ENCODE results near the gene FRMD3. TPM values are rescaled to one million over a fixed set of nuclear protein-coding genes. Genes with fewer than 3 reads are reported as not detected.

The FRMD3 gene
- polyA plus RNA-seq, 1 donor from 2014 or later = 13.0 TPM

- Histone ChIP-seq H4K20me1 (ENCODE audit: insufficient read depth) (no peaks in the 10 kb centered on the region), H3K27ac (ENCODE audit: low read length) (no peak overlapping the region), H3F3A (ENCODE audit: insufficient read depth, low read length, poor library complexity, severe bottlenecking) (no peaks in the 10 kb centered on the region), H3K4me2 (ENCODE audit: low read length) (no peak overlapping the region), H3K36me3 (ENCODE audit: insufficient read depth, low read length) (no peaks in the 10 kb centered on the region), H3K27me3 (ENCODE audit: insufficient read depth, low read depth, low read length) (no peaks in the 10 kb centered on the region), H3K9ac (ENCODE audit: low read length) (no peak overlapping the region), H2AFZ (ENCODE audit: low read depth, low read length) (no peak overlapping the region), H3K9me2 (ENCODE audit: insufficient read depth, low read length) (no peaks in the 10 kb centered on the region), H3K79me2 (replicated peaks; ENCODE audit: insufficient read depth, low read length) (no peaks in the 10 kb centered on the region), H3K4me3 (ENCODE audit: low read length) (no peak overlapping the region), H3K9me3 (ENCODE audit: low read length) (no peaks in the 10 kb centered on the region)
- no peak for TF ChIP-seq SMC3 (conservative IDR thresholded peaks at IDR 0.05; ENCODE audit: poor library complexity)
- TF ChIP-seq TAF1 (IDR thresholded peaks at IDR 0.05; ENCODE audit: low read depth) = no peak
- TF ChIP-seq MXI1 (conservative IDR thresholded peaks at IDR 0.05; ENCODE audit: poor library complexity, severe bottlenecking) = no peak
- no peak for TF ChIP-seq EZH2 (IDR thresholded peaks at IDR 0.05; ENCODE audit: borderline replicate concordance, insufficient read depth, low read length, poor library complexity, severe bottlenecking)
Measured at GRCh38 chr9:83433846-83434245, 104.4 kb downstream of the FRMD3 start.

DNA sequence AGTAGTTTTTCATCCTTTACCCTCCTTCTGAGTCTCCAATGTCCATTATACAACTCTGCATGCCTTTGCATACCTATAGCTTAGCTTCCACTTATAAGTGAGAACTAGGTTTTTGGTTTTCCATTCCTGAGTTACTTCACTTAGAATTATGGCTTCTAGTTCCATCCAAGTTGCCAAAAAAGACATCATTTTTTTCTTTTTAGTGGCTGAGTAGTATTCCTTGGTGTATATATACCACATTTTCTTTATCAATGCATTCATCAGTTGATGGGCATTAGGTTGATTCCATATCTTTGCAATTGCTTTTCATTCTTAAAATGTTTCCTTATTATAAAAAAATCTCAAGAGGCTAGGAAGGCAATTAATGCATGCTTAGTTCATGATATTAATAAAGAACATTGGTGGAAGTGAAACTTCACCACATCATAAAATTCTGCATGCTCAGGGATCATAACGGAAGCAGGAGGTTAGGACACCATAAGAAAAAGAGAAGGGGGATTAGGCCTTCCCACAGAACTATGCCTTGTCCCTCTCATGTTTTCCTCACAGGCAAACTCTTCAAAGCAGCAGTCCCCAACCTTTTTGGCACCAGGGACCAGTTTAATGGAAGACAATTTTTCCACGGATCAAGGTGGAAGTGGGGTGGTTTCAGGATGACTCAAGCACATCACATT is 105.2 kb downstream of the FRMD3 start:
- Histone ChIP-seq H4K20me1 (ENCODE audit: insufficient read depth) (no peaks in the 10 kb centered on the region), H3K9ac (ENCODE audit: low read length) (no peak overlapping the region), H3K4me3 (ENCODE audit: low read length) (no peak overlapping the region), H3K9me2 (ENCODE audit: insufficient read depth, low read length) (no peaks in the 10 kb centered on the region), H3K27me3 (ENCODE audit: insufficient read depth, low read depth, low read length) (no peaks in the 10 kb centered on the region), H3K36me3 (ENCODE audit: insufficient read depth, low read length) (no peaks in the 10 kb centered on the region), H3K4me2 (ENCODE audit: low read length) (no peak overlapping the region), H3K9me3 (ENCODE audit: low read length) (no peaks in the 10 kb centered on the region), H2AFZ (ENCODE audit: low read depth, low read length) (no peak overlapping the region), H3K79me2 (replicated peaks; ENCODE audit: insufficient read depth, low read length) (no peaks in the 10 kb centered on the region), H3K27ac (ENCODE audit: low read length) (no peak overlapping the region), H3F3A (ENCODE audit: insufficient read depth, low read length, poor library complexity, severe bottlenecking) (no peaks in the 10 kb centered on the region)
- TF ChIP-seq MXI1 (conservative IDR thresholded peaks at IDR 0.05; ENCODE audit: poor library complexity, severe bottlenecking) = no peak
- no peak for TF ChIP-seq EZH2 (IDR thresholded peaks at IDR 0.05; ENCODE audit: borderline replicate concordance, insufficient read depth, low read length, poor library complexity, severe bottlenecking)
- TF ChIP-seq, protein P1, sequence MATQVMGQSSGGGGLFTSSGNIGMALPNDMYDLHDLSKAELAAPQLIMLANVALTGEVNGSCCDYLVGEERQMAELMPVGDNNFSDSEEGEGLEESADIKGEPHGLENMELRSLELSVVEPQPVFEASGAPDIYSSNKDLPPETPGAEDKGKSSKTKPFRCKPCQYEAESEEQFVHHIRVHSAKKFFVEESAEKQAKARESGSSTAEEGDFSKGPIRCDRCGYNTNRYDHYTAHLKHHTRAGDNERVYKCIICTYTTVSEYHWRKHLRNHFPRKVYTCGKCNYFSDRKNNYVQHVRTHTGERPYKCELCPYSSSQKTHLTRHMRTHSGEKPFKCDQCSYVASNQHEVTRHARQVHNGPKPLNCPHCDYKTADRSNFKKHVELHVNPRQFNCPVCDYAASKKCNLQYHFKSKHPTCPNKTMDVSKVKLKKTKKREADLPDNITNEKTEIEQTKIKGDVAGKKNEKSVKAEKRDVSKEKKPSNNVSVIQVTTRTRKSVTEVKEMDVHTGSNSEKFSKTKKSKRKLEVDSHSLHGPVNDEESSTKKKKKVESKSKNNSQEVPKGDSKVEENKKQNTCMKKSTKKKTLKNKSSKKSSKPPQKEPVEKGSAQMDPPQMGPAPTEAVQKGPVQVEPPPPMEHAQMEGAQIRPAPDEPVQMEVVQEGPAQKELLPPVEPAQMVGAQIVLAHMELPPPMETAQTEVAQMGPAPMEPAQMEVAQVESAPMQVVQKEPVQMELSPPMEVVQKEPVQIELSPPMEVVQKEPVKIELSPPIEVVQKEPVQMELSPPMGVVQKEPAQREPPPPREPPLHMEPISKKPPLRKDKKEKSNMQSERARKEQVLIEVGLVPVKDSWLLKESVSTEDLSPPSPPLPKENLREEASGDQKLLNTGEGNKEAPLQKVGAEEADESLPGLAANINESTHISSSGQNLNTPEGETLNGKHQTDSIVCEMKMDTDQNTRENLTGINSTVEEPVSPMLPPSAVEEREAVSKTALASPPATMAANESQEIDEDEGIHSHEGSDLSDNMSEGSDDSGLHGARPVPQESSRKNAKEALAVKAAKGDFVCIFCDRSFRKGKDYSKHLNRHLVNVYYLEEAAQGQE (IDR thresholded peaks at IDR 0.05; ENCODE audit: borderline replicate concordance) = no peak
- TF ChIP-seq, protein P2, sequence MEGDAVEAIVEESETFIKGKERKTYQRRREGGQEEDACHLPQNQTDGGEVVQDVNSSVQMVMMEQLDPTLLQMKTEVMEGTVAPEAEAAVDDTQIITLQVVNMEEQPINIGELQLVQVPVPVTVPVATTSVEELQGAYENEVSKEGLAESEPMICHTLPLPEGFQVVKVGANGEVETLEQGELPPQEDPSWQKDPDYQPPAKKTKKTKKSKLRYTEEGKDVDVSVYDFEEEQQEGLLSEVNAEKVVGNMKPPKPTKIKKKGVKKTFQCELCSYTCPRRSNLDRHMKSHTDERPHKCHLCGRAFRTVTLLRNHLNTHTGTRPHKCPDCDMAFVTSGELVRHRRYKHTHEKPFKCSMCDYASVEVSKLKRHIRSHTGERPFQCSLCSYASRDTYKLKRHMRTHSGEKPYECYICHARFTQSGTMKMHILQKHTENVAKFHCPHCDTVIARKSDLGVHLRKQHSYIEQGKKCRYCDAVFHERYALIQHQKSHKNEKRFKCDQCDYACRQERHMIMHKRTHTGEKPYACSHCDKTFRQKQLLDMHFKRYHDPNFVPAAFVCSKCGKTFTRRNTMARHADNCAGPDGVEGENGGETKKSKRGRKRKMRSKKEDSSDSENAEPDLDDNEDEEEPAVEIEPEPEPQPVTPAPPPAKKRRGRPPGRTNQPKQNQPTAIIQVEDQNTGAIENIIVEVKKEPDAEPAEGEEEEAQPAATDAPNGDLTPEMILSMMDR (IDR thresholded peaks at IDR 0.05; ENCODE audit: poor library complexity, severe bottlenecking) = no peak
- no peak for TF ChIP-seq POLR2AphosphoS5 (IDR thresholded peaks at IDR 0.05)
- no peak for TF ChIP-seq RAD21 (conservative IDR thresholded peaks at IDR 0.05)
- no peak for TF ChIP-seq EP300 (conservative IDR thresholded peaks at IDR 0.05; ENCODE audit: poor library complexity, severe bottlenecking)
- no peak for TF ChIP-seq SMC3 (conservative IDR thresholded peaks at IDR 0.05; ENCODE audit: poor library complexity)
- no peak for TF ChIP-seq TAF1 (IDR thresholded peaks at IDR 0.05; ENCODE audit: low read depth)

All from neural cell (in vitro differentiated cells).